Measurements from ENCODE around the gene ASCL5.

The ASCL5 gene

GRCh38 chr1:201136355-201137023 is 9.5 kb upstream of the ASCL5 start:
- no peak for DNase-seq (ENCODE audit: low read depth)

- no peak for DNase-seq (ENCODE audit: low read depth)
These were observed 7.4 kb upstream of the ASCL5 start for GRCh38 chr1:201134405-201134804.

- no peak for DNase-seq (ENCODE audit: low read depth)
These were observed 4.4 kb upstream of the ASCL5 start for GRCh38 chr1:201131398-201131797.

GRCh38 chr1:201128962-201129361 is 2.0 kb upstream of the ASCL5 start:
- no peak for DNase-seq (ENCODE audit: low read depth)

GRCh38 chr1:201128476-201128875 is 1.5 kb upstream of the ASCL5 start:
- DNase-seq (ENCODE audit: low read depth): no peak

GRCh38 chr1:201127755-201128455 is 921 bp upstream of the ASCL5 start:
- DNase-seq (ENCODE audit: low read depth): no peak

GRCh38 chr1:201126463-201126831 is 537 bp downstream of the ASCL5 start:
- DNase-seq (ENCODE audit: low read depth): no peak

- DNase-seq (ENCODE audit: low read depth): no peak
These were observed 1.2 kb downstream of the ASCL5 start for GRCh38 chr1:201125800-201126199.

GRCh38 chr1:201125019-201125418 is 2.0 kb downstream of the ASCL5 start:
- DNase-seq (ENCODE audit: low read depth): no peak

GRCh38 chr1:201123866-201124265 is 3.1 kb downstream of the ASCL5 start:
- no peak for DNase-seq (ENCODE audit: low read depth)

- DNase-seq (ENCODE audit: low read depth): no peak
These were observed 4.5 kb downstream of the ASCL5 start for GRCh38 chr1:201122321-201122957.

GRCh38 chr1:201119206-201120197 is 7.5 kb downstream of the ASCL5 start:
- peak; percentile 22 for DNase-seq (ENCODE audit: low read depth)

- DNase-seq (ENCODE audit: low read depth): no peak
These were observed 10.9 kb downstream of the ASCL5 start for GRCh38 chr1:201116091-201116490.

GRCh38 chr1:201115390-201115937 is 11.5 kb downstream of the ASCL5 start:
- no peak for DNase-seq (ENCODE audit: low read depth)

- peak; percentile 54 for DNase-seq (ENCODE audit: low read depth)
These were observed 12.5 kb downstream of the ASCL5 start for GRCh38 chr1:201114245-201115131.

GRCh38 chr1:201113451-201114244 is 13.3 kb downstream of the ASCL5 start:
- DNase-seq (ENCODE audit: low read depth): no peak

- no peak for DNase-seq (ENCODE audit: low read depth)
These were observed 14.1 kb downstream of the ASCL5 start for GRCh38 chr1:201112926-201113325.

- no peak for DNase-seq (ENCODE audit: low read depth)
These were observed 14.7 kb downstream of the ASCL5 start, which contains the start of gene CACNA1S for GRCh38 chr1:201112173-201112731. Gene CACNA1S, minus strand, starts transcription at chr1:201112426. Its CDS starts 87 bp downstream, at chr1:201112339.

- DNase-seq (ENCODE audit: low read depth): no peak
These were observed 15.3 kb downstream of the ASCL5 start for GRCh38 chr1:201111672-201112071.

All from stimulated activated CD4-positive, alpha-beta T cell treated with anti-CD3 and anti-CD28 coated beads, Interleukin-2, amount 100 ng/mL, for 4 hours (primary cell).